ENCODE data around the gene NTRK3. TPM values are rescaled to one million over a fixed set of nuclear protein-coding genes. Genes with fewer than 3 reads are reported as not detected.
"Not testable (repeated sequence)": the region's sequence is repeated elsewhere in the genome, so short reads cannot be mapped to it uniquely, and the experiment has no call there.

NTRK3 gene
- total and polyA plus RNA-seq, 12 donors, result 0.45 to 5.6 (median 2.3) TPM

DNA sequence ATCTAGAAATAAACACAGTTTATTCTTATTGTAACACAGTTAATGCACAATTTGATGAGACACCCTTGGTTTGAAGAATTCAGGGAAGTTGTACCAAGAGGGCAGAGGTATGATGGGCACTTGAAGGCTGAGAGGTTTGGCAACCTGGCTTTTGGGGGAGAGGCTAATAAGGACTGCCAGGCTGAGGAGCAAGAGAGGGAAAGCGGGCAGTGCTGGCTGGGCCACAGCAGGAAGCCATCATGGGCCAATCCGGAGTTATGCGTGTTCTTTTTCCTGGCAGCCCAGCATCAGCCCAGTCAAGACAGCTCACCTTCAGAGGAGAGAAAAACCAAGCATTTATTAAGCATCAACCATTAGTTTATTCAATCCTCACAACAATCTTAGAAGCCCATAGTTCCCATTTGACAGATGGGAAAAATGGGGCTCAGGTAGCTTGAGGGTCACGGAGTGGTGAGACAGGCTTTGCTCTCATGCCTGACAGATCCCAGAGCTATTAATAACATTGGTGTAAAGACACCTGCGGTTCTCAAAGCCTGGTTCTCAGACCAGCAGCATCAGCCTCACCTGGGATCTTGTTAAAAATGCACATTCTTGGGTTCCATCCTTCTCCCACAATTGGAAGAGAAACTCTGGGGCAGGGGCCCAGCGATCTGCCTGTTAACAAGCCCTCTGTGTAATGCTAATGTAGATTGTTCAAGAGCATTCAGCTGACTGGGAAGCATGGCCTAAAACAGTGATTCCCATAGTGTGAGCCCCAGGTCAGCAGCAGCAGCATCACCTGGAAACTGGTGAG is 183.7 kb downstream of the NTRK3 start:
- Histone ChIP-seq H3K4me3 (no peak overlapping the region), H3K27ac (no peak overlapping the region), H3K36me3 (no peaks in the 10 kb centered on the region), H3K9me3 (no peaks in the 10 kb centered on the region), H3K4me1 (no peaks in the 10 kb centered on the region), H3K27me3 (peaks cover 0 to 3% (median 0%) of the 10 kb centered on the region in 7 donors)
- TF ChIP-seq, protein P1, sequence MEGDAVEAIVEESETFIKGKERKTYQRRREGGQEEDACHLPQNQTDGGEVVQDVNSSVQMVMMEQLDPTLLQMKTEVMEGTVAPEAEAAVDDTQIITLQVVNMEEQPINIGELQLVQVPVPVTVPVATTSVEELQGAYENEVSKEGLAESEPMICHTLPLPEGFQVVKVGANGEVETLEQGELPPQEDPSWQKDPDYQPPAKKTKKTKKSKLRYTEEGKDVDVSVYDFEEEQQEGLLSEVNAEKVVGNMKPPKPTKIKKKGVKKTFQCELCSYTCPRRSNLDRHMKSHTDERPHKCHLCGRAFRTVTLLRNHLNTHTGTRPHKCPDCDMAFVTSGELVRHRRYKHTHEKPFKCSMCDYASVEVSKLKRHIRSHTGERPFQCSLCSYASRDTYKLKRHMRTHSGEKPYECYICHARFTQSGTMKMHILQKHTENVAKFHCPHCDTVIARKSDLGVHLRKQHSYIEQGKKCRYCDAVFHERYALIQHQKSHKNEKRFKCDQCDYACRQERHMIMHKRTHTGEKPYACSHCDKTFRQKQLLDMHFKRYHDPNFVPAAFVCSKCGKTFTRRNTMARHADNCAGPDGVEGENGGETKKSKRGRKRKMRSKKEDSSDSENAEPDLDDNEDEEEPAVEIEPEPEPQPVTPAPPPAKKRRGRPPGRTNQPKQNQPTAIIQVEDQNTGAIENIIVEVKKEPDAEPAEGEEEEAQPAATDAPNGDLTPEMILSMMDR (IDR thresholded peaks at IDR 0.05), result no peak
- intact Hi-C loops (cut with DNase I), result no loop called here
- DNase-seq, result no peak
- ATAC-seq, result no peak
- 70 to 80% methylated on average over 6 of the region's 6 CpGs for WGBS, 2 donors

GRCh38 chr15:88072133-88072532 is 184.4 kb downstream of the NTRK3 start:
- intact Hi-C loops (cut with DNase I); H3K27ac ChIP-seq; ATAC-seq; H3K36me3 ChIP-seq; DNase-seq; H3K4me1 ChIP-seq; H3K27me3 ChIP-seq; H3K9me3 ChIP-seq; H3K4me3 ChIP-seq: not testable (repeated sequence)
- WGBS, 2 donors, result 69 to 73% methylated on average over 9 of the region's 9 CpGs

GRCh38 chr15:88071141-88071540 is 185.4 kb downstream of the NTRK3 start:
- intact Hi-C loops (cut with DNase I), result no loop called here
- ATAC-seq (no peak), DNase-seq (no peak)
- WGBS, 2 donors, result 72 to 83% methylated on average over 6 of the region's 6 CpGs
- Histone ChIP-seq H3K27ac (no peak overlapping the region), H3K36me3 (no peaks in the 10 kb centered on the region), H3K4me1 (no peaks in the 10 kb centered on the region), H3K9me3 (no peaks in the 10 kb centered on the region), H3K27me3 (peaks cover 0 to 3% (median 0%) of the 10 kb centered on the region in 7 donors), H3K4me3 (no peak overlapping the region)
- TF ChIP-seq, protein P1 (IDR thresholded peaks at IDR 0.05), result no peak

DNA sequence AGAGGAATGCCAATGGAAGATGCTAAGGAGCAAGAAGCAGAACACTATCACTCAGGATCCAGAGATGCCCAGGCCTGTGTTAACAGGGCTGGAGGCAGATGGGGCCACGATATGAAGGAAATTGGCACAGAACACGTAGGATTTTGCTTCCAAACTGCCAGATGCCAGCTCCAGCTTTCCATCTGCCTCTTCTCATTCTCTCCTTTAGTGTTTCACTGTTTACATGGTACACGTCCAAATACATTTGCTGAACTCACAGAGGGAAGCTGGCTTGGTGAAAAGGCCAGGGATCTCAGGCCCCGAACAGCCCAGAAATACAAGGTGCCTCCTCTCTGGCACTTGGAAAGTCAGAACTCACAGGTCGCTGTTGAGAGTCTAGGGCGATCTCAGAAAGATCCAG is 187.0 kb downstream of the NTRK3 start:
- no peak for DNase-seq
- Histone ChIP-seq H3K9me3 (no peaks in the 10 kb centered on the region), H3K27ac (no peak overlapping the region), H3K36me3 (no peaks in the 10 kb centered on the region), H3K4me3 (no peak overlapping the region), H3K27me3 (peaks cover 0 to 3% (median 0%) of the 10 kb centered on the region in 7 donors), H3K4me1 (no peaks in the 10 kb centered on the region)
- 76 to 81% methylated on average over 6 of the region's 6 CpGs for WGBS, 2 donors
- TF ChIP-seq, protein P1 (IDR thresholded peaks at IDR 0.05), result no peak
- intact Hi-C loops (cut with DNase I), result no loop called here
- ATAC-seq, result no peak

DNA sequence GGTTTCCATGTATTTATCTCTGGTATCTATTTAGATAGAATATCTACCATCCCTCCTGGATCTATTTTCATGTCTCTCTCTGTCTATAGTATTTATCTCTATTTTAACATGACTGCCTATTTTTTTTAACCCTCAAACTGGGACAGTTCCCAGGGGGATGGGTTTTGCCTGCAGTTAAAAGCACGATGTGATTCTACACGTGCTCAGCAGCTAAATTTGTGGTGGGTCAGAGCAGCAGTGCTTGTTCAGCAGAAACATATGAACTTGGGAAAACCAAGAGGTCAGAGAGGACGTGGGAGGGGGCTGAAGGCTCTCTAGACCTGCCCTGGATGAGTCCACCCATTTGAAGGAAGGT is 189.2 kb downstream of the NTRK3 start:
- intact Hi-C loops (cut with DNase I), result no loop called here
- no peak overlapping the region for H3K27ac ChIP-seq
- no peak overlapping the region for H3K4me3 ChIP-seq
- TF ChIP-seq, protein P1 (IDR thresholded peaks at IDR 0.05), result no peak
- H3K27me3 ChIP-seq, result peaks cover 0 to 3% (median 0%) of the 10 kb centered on the region in 7 donors
- ATAC-seq (no peak), DNase-seq (no peak)
- no peaks in the 10 kb centered on the region for H3K4me1 ChIP-seq
- H3K9me3 ChIP-seq, result no peaks in the 10 kb centered on the region
- WGBS, 2 donors, result 44% methylated on average over 3 of the region's 3 CpGs
- no peaks in the 10 kb centered on the region for H3K36me3 ChIP-seq
